ENCODE measurements around the gene RIF1. TPM values are rescaled to one million over a fixed set of nuclear protein-coding genes. Genes with fewer than 3 reads are reported as not detected.

RIF1 gene
- total RNA-seq, 1 donor from 2014 or later: 28.6 TPM

- H3K4me3 ChIP-seq (ENCODE audit: low read depth, low read length): no peak overlapping the region
- DNase-seq (ENCODE audit: low read depth): no peak
- no peak for TF ChIP-seq CTCF (conservative IDR thresholded peaks at IDR 0.05; ENCODE audit: low read depth, low read length)
Observed at GRCh38 chr2:151490276-151490675, 80.6 kb downstream of the RIF1 start.

- no peak overlapping the region for H3K4me3 ChIP-seq (ENCODE audit: low read depth, low read length)
- no peak for DNase-seq (ENCODE audit: low read depth)
- no peak for TF ChIP-seq CTCF (conservative IDR thresholded peaks at IDR 0.05; ENCODE audit: low read depth, low read length)
Observed at GRCh38 chr2:151491496-151491895, 81.8 kb downstream of the RIF1 start.

GRCh38 chr2:151498178-151498577, 88.5 kb downstream of the RIF1 start:
- no peak for TF ChIP-seq CTCF (conservative IDR thresholded peaks at IDR 0.05; ENCODE audit: low read depth, low read length)
- no peak for DNase-seq (ENCODE audit: low read depth)
- no peak overlapping the region for H3K4me3 ChIP-seq (ENCODE audit: low read depth, low read length)

- no peak for TF ChIP-seq CTCF (conservative IDR thresholded peaks at IDR 0.05; ENCODE audit: low read depth, low read length)
- no peak for DNase-seq (ENCODE audit: low read depth)
- H3K4me3 ChIP-seq (ENCODE audit: low read depth, low read length): no peak overlapping the region
Observed at GRCh38 chr2:151506170-151506569, 96.5 kb downstream of the RIF1 start.

GRCh38 chr2:151508519-151508918, 98.8 kb downstream of the RIF1 start:
- H3K4me3 ChIP-seq (ENCODE audit: low read depth, low read length): no peak overlapping the region
- TF ChIP-seq CTCF (conservative IDR thresholded peaks at IDR 0.05; ENCODE audit: low read depth, low read length): no peak
- DNase-seq (ENCODE audit: low read depth): no peak

- H3K4me3 ChIP-seq (ENCODE audit: low read depth, low read length): no peak overlapping the region
- peak; percentile 73 for DNase-seq (ENCODE audit: low read depth)
- no peak for TF ChIP-seq CTCF (conservative IDR thresholded peaks at IDR 0.05; ENCODE audit: low read depth, low read length)
Observed at GRCh38 chr2:151518802-151519201, 109.1 kb downstream of the RIF1 start.

GRCh38 chr2:151520976-151521375, 111.3 kb downstream of the RIF1 start:
- no peak overlapping the region for H3K4me3 ChIP-seq (ENCODE audit: low read depth, low read length)
- DNase-seq (ENCODE audit: low read depth): no peak
- no peak for TF ChIP-seq CTCF (conservative IDR thresholded peaks at IDR 0.05; ENCODE audit: low read depth, low read length)
